Activated naive CD8-positive, alpha-beta T cell treated with anti-CD3 and anti-CD28 coated beads for 36 hours (primary cell): Measurements from ENCODE around the gene MYO1C. TPM values are rescaled to one million over a fixed set of nuclear protein-coding genes. Genes with fewer than 3 reads are reported as not detected.
"Not testable (repeated sequence)": the region's sequence is repeated elsewhere in the genome, so short reads cannot be mapped to it uniquely, and the experiment has no call there.

Experiments used
- DNase-seq: peaks from one replicate; pipeline ENCODE4 v3.0.0; 2021
- H3K27ac Mint-ChIP-seq: one replicate; pipeline ENCODE4 v1.8.0; 2022; ENCODE audit warnings: mild to moderate bottlenecking, moderate library complexity, mixed read lengths
- H3K27me3 Mint-ChIP-seq: one replicate; pipeline ENCODE4 v1.8.0; 2022; ENCODE audit warnings: mild to moderate bottlenecking, mixed read lengths
- H3K36me3 Mint-ChIP-seq: one replicate; pipeline ENCODE4 v1.8.0; 2021; ENCODE audit warnings: mild to moderate bottlenecking, mixed read lengths
- H3K4me1 Mint-ChIP-seq: one replicate; pipeline ENCODE4 v1.8.0; 2021; ENCODE audit warnings: mixed read lengths
- H3K4me3 Mint-ChIP-seq: one replicate; pipeline ENCODE4 v1.8.0; 2022; ENCODE audit warnings: mild to moderate bottlenecking, moderate library complexity, mixed read lengths
- H3K9me3 Mint-ChIP-seq: one replicate; pipeline ENCODE4 v1.8.0; 2022; ENCODE audit warnings: mixed read lengths
- total RNA-seq, 2 experiments: library from RNA; stranded (reverse); gene quantifications; one replicate each; pipeline ENCODE4 v1.2.3, GENCODE V29; 2021

MYO1C gene
- total RNA-seq, 2 experiments from 2014 or later, result 10.5 to 11.7 TPM

DNA sequence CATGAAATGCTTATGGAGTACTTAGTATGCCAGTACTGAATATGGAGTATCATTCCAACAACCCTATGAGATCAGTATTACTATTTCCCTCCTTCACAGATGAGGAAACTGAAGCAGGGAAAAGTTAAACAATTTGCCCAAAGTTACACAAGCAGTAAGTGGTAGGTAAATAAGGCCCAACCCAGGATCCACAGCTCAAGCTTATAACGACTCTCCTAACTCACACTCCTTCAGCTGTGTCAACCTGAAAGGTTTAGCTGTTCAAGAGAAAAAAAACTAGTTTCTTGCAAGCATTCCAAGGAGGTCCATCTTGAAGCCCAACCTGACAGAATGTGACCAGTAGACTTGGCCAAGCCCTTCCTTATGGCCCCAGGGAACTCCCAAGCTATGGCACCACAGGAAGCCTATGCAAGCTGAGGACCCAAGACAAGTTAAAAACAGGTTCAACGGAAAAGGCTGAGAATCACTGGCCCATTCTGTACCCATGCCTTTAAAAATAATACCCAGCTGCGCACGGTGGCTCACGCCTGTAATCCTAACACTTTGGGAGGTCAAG lies 43.0 kb downstream of the MYO1C start:
- DNase-seq, result no peak
- Mint-ChIP-seq H3K27ac (peak overlapping the region; percentile 1), H3K9me3 (no peaks in the 10 kb centered on the region), H3K4me1 (peaks cover 38% of the 10 kb centered on the region), H3K27me3 (no peaks in the 10 kb centered on the region), H3K36me3 (peaks cover 20% of the 10 kb centered on the region), H3K4me3 (no peak overlapping the region)

DNA sequence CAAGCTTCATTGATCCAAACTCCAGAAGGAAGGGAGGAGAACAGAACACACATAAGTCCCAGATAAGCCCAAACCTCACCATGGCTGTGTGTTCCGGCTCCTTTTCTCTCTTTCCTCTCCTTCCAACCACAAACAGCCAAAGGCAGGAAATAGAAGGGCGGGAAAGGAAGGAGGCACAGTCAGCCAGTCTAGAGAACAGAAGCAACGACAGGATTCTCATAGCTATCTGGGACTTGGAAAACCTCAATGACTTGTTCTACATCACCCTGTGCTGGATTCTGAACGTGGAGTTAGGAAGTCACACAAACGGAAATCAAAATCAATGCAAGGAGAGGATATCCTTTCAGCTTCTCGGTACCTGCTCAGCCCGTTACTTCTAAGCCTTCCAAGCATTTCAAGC lies 45.4 kb downstream of the MYO1C start:
- no peak for DNase-seq
- Mint-ChIP-seq H3K9me3 (no peaks in the 10 kb centered on the region), H3K36me3 (peaks cover 5% of the 10 kb centered on the region), H3K27me3 (no peaks in the 10 kb centered on the region), H3K4me1 (peaks cover 22% of the 10 kb centered on the region), H3K27ac (no peak overlapping the region), H3K4me3 (no peak overlapping the region)

DNA sequence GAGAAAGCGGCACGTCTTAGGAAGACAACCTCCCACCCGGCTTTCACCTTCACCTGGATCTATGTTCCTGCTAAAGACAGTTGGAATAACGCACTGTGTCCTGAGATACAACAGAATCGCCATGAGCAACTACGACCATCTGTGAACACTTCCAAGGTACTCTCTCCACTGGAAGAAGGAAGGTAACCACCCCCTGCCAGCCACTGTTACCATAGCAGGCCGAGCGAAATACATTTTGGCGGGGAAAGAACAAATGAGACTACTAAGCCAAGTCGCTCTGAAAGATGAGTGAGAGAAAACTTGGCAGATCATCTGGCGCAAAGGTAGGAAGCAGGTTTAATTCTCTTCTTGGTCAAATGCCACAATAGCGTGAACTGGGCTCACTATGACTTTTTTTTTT lies 46.3 kb downstream of the MYO1C start:
- DNase-seq, result no peak
- no peak overlapping the region for H3K27ac Mint-ChIP-seq
- H3K4me3 Mint-ChIP-seq, result no peak overlapping the region
- H3K9me3 Mint-ChIP-seq, result no peaks in the 10 kb centered on the region
- no peaks in the 10 kb centered on the region for H3K27me3 Mint-ChIP-seq
- H3K4me1 Mint-ChIP-seq, result peaks cover 18% of the 10 kb centered on the region
- peaks cover 5% of the 10 kb centered on the region for H3K36me3 Mint-ChIP-seq

DNA sequence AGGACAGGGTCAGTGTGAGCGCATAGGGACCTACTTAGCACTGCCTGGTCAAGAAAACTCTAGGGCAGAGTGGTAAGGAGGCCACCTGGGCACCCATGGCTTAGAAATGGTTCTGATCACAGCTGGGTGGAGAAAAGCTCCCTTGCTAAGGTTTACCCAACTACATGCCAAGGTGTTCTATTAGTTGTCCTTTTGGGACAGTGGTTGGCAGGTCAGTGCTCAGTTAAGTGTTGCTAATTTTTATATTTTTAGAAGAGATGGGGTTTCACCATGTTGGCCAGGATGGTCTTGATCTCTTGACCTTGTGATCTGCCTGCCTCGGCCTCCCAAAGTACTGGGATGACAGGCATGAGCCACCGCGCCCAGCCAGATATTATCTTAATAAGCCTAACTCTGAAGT lies 46.8 kb downstream of the MYO1C start:
- not testable (repeated sequence) for H3K36me3 Mint-ChIP-seq, H3K4me3 Mint-ChIP-seq, DNase-seq, H3K27me3 Mint-ChIP-seq, H3K27ac Mint-ChIP-seq, H3K9me3 Mint-ChIP-seq
- H3K4me1 Mint-ChIP-seq, result peaks cover 18% of the 10 kb centered on the region

DNA sequence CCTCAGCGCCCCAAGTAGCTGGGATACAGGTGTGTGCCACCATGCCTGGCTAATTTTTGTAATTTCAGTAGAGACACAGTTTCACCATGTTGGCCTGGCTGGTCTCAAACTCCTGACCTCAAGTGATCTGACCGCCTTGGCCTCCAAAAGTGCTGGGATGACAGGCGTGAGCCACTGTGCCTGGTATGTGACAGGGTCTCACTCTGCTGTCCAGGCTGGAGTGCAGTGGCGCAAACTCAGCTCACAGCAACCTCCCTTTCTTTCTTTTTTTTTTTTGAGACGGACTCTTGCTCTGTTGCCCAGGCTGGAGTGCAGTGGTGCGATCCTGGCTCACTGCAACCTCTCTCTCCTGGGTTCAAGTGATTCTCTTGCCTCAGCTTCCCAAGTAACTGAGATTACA lies 49.8 kb downstream of the MYO1C start:
- not testable (repeated sequence) for H3K4me3 Mint-ChIP-seq, DNase-seq, H3K9me3 Mint-ChIP-seq, H3K27ac Mint-ChIP-seq, H3K27me3 Mint-ChIP-seq, H3K36me3 Mint-ChIP-seq
- peaks cover 16% of the 10 kb centered on the region for H3K4me1 Mint-ChIP-seq

DNA sequence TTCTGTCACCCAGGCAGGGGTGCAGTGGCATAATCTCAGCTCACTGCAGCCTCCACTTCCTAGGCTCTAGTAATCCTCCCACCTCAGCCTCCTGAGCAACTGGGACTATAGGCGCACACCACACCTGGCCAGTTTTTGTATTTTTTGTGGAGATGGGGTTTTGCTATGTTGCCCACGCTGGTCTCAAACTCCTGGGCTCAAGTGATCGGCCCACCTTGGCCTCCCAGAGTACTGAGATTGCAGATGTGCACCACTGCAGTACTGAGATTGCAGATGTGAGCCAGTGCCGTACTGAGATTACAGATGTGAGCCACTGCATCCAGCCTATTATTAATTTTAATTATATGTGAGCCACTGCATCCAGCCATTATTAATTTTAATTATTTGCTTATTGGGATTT lies 50.3 kb downstream of the MYO1C start:
- no peak overlapping the region for H3K27ac Mint-ChIP-seq
- peaks cover 5% of the 10 kb centered on the region for H3K36me3 Mint-ChIP-seq
- no peaks in the 10 kb centered on the region for H3K9me3 Mint-ChIP-seq
- no peak for DNase-seq
- peaks cover 16% of the 10 kb centered on the region for H3K4me1 Mint-ChIP-seq
- no peak overlapping the region for H3K4me3 Mint-ChIP-seq
- no peaks in the 10 kb centered on the region for H3K27me3 Mint-ChIP-seq

DNA sequence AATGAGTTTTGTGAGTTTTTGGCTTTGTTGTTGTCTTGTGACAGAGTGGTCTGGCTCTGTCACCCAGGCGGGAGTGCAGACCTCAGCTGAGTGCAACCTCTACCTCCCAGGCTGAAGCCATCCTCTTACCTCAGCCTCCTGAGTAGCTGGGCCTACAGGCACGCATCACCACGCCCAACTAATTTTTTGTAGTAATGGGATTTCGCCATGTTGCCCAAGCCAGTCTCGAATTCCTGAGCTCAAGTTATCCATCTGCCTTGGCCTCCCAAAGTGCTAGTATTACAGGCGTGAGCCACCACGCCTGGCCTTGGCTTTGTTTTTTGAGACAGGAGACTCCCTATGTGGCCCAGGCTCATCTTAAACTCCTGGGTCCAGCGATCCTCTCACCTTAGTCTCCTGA lies 51.6 kb downstream of the MYO1C start:
- Mint-ChIP-seq H3K9me3 (no peaks in the 10 kb centered on the region), H3K36me3 (peaks cover 2% of the 10 kb centered on the region)

DNA sequence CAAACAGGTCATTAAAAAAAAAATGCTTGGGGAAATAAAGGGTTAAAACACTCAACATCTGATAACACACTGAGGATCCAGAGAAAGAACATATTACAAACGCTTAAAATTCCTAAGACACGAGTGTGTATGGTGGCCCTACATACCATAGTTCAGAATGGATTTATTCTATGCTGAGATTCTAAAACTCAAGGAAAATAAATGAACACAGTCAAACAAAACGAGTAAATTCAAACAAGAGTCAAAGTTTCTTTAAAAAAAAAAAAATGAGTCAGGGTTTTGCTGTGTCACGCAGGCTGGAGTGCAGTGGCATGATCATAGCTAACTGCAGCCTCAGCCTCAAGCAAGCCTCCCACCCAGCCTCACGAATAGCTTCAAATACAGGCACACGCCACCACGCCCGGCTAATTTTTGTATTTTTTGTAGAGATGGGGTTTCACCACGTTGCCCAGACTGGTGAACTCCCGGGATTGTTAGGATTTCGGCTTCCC lies 53.8 kb downstream of the MYO1C start:
- no peaks in the 10 kb centered on the region for H3K27me3 Mint-ChIP-seq
- no peak for DNase-seq
- no peaks in the 10 kb centered on the region for H3K9me3 Mint-ChIP-seq
- peaks cover 7% of the 10 kb centered on the region for H3K4me1 Mint-ChIP-seq
- H3K4me3 Mint-ChIP-seq, result no peak overlapping the region
- peaks cover 8% of the 10 kb centered on the region for H3K36me3 Mint-ChIP-seq
- no peak overlapping the region for H3K27ac Mint-ChIP-seq

More for the DNA sequence above, 51.6 kb downstream of the MYO1C start:
- DNase-seq, result no peak
- no peak overlapping the region for H3K27ac Mint-ChIP-seq
- no peak overlapping the region for H3K4me3 Mint-ChIP-seq
- no peaks in the 10 kb centered on the region for H3K27me3 Mint-ChIP-seq
- peaks cover 10% of the 10 kb centered on the region for H3K4me1 Mint-ChIP-seq

DNA sequence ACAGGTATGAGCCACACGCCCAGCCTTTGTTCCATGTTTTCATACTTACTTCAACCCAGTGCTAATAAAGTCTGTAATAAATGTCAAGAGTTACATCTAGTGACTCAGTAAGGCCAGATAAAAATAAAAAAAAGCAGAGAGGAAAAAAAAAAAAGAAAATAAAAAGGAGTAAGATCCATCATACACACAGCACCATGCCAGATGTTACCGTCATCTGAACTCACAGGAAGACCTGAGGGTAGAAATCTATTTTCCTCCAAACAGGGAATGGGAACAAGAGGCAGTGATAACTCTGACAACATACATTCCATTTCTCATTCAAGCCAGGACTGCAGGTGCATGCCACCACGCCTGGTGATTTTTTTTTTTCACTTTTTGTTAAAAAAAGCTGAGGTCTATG lies 57.2 kb downstream of the MYO1C start:
- Mint-ChIP-seq H3K4me3 (no peak overlapping the region), H3K27me3 (no peaks in the 10 kb centered on the region), H3K4me1 (peaks cover 16% of the 10 kb centered on the region), H3K9me3 (no peaks in the 10 kb centered on the region), H3K36me3 (peaks cover 16% of the 10 kb centered on the region), H3K27ac (no peak overlapping the region)
- DNase-seq, result no peak

DNA sequence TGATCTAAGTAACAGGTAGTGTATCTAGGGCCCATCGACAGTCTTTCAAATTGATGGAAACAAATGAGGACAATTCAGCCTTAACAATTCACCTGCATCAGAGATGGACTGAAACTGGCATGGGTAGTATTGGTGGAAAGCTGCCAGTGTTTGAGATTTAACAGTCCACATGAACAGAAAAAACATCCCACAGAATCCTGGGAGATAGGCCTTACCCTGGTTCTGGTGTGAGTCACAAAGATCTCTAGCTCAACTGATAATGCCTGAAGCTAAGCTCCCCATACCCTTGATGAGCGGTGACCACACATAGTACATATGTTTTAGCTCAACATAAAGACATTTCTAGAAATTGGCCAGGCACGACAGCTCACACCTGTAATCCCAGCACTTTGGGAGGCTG lies 58.3 kb downstream of the MYO1C start:
- no peaks in the 10 kb centered on the region for H3K27me3 Mint-ChIP-seq
- no peak for DNase-seq
- peaks cover 12% of the 10 kb centered on the region for H3K4me1 Mint-ChIP-seq
- no peaks in the 10 kb centered on the region for H3K9me3 Mint-ChIP-seq
- H3K4me3 Mint-ChIP-seq, result no peak overlapping the region
- no peak overlapping the region for H3K27ac Mint-ChIP-seq
- peaks cover 19% of the 10 kb centered on the region for H3K36me3 Mint-ChIP-seq

DNA sequence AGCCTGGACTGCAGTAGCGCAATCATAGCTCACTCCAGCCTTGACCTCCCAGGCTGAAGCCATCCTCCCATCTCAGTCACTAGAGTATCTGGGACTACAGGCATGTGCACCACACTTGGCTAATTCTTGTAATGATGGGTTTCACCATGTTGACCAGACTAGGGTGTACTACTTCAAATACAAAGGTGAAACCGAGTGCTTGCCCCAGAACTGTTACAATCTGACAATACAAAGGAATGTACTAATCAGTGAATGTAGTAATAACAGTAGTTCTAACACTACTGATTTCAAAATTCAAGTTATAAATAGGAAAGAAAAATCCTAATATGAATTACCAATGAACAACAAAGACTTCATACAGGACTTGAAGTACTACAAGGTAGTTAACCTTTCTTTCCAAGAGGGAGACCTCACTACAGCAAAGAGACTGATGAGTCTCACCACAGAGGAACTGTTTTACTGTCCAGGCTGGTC lies 60.8 kb downstream of the MYO1C start:
- no peak for DNase-seq
- no peaks in the 10 kb centered on the region for H3K9me3 Mint-ChIP-seq
- peaks cover 25% of the 10 kb centered on the region for H3K36me3 Mint-ChIP-seq
- H3K27ac Mint-ChIP-seq, result no peak overlapping the region
- H3K27me3 Mint-ChIP-seq, result no peaks in the 10 kb centered on the region
- no peak overlapping the region for H3K4me3 Mint-ChIP-seq
- peaks cover 9% of the 10 kb centered on the region for H3K4me1 Mint-ChIP-seq

DNA sequence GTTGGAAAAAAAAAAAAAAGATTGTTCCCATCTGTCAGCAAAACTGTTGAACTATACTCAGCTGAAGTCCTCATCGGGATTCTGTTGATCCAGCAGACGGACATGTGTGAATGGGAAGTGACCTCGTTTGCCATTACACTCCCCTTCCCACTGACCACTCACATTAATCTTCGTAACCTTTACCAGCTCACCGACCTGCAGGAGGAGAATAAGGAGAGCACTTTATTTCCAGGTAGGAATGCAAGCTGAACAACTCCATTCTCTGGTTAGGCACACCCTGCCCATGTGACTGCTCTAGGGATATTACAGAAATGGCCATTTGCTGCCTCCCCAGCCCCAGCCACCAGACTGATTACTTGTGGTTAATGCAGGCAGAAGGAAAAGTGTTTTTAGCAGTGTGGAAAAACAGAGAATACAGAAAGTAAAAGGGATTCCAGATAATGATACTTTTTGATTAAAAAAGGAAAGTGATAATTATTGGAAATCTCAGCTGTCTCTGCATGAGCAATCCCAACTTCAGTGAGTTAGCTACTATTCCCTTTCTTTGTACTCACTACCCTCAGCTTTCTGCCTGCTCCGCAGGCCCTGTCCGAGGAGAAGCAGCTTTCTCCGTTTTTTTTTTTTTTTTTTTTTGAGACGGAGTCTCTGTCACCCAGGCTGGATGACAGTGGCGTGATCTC lies 68.9 kb downstream of the MYO1C start:
- no peak overlapping the region for H3K4me3 Mint-ChIP-seq
- no peaks in the 10 kb centered on the region for H3K9me3 Mint-ChIP-seq
- no peaks in the 10 kb centered on the region for H3K27me3 Mint-ChIP-seq
- peak overlapping the region; percentile 59 for H3K27ac Mint-ChIP-seq
- no peak for DNase-seq
- H3K36me3 Mint-ChIP-seq, result peaks cover 22% of the 10 kb centered on the region
- H3K4me1 Mint-ChIP-seq, result peaks cover 15% of the 10 kb centered on the region

DNA sequence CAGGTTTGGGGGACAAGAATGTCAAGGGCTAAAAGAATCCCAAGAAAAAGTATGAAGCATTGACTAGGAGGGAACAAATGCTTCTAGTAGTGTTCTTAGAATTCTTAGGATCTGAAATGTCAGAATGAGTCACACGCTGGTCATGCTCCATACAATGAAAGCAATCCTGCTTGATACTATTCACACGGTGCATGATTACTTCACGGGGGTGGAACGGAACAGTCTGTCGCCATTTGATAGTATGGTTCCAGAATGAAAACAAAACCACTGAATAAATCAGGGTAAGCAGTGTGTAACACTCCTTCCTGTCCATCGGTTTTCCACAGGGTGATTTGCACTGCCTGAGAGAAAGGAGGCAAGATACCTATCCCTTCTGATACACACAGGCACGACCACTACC lies 69.6 kb downstream of the MYO1C start:
- peak; percentile 16 for DNase-seq
- Mint-ChIP-seq H3K4me3 (no peak overlapping the region), H3K27me3 (no peaks in the 10 kb centered on the region), H3K36me3 (peaks cover 20% of the 10 kb centered on the region), H3K27ac (peak overlapping the region; percentile 59), H3K4me1 (peaks cover 15% of the 10 kb centered on the region), H3K9me3 (no peaks in the 10 kb centered on the region)

DNA sequence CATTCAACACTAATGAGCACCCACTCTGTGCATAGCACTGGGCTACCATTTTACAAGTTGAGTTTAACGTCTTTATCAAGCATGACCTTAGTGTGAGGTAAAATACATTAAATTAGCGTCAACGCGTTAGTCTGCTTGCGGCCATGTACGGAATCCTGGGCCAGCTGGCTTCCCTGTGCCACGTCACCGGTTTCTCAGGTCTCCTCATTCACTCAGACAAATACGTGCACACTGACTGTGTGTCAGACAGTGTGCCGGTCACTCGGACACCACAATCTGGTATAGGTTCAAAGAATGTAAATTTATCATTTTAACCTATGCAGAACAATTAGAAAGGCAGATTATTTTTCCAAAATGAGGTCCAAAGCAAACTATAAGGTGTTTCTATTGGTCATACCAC lies 71.0 kb downstream of the MYO1C start:
- H3K27me3 Mint-ChIP-seq, result no peaks in the 10 kb centered on the region
- H3K4me1 Mint-ChIP-seq, result peaks cover 15% of the 10 kb centered on the region
- DNase-seq, result no peak
- peaks cover 20% of the 10 kb centered on the region for H3K36me3 Mint-ChIP-seq
- no peaks in the 10 kb centered on the region for H3K9me3 Mint-ChIP-seq
- no peak overlapping the region for H3K27ac Mint-ChIP-seq
- H3K4me3 Mint-ChIP-seq, result no peak overlapping the region

DNA sequence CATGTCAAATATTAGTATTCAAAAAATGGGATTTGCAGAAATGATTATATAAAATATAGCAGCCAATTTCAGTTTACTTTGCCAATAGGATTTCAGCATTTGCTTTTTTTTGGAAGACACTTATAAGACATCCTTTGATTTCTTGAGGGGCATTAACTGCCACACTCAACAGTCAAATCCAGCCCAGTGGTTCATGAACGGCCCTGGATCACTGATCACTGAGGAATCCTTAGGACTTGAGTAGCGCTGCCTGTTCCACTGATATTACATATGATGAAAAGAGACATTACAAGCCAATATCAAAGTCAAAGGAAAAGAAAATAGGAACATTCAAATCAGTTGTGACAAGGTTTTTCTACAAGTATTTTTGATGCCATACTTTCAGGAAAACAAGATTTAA lies 71.5 kb downstream of the MYO1C start:
- no peak overlapping the region for H3K27ac Mint-ChIP-seq

DNA sequence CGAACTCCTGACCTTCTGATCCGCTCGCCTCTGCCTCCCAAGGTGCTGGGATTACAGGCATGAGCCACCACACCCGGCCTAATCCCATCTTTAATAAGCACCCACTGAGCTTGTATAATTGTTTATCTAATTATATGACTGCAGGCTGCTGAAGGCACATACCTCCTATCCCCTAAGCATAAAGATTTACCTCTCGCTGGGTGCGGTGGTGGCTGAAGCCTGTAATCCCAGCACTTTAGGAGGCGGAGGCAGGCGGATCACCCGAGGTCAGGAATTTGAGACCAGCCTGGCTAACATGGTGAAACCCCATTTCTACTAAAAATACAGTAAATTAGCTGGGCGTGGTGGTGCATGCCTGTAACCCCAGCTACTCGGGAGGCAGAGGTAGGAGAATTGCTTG lies 72.3 kb downstream of the MYO1C start:
- H3K9me3 Mint-ChIP-seq, result no peaks in the 10 kb centered on the region
- no peak overlapping the region for H3K4me3 Mint-ChIP-seq
- no peaks in the 10 kb centered on the region for H3K27me3 Mint-ChIP-seq
- DNase-seq, result no peak
- H3K36me3 Mint-ChIP-seq, result peaks cover 14% of the 10 kb centered on the region
- H3K27ac Mint-ChIP-seq, result no peak overlapping the region
- H3K4me1 Mint-ChIP-seq, result peaks cover 15% of the 10 kb centered on the region

More for the DNA sequence above, 71.5 kb downstream of the MYO1C start:
- DNase-seq, result no peak
- no peaks in the 10 kb centered on the region for H3K9me3 Mint-ChIP-seq
- peaks cover 19% of the 10 kb centered on the region for H3K36me3 Mint-ChIP-seq
- H3K4me3 Mint-ChIP-seq, result no peak overlapping the region
- no peaks in the 10 kb centered on the region for H3K27me3 Mint-ChIP-seq
- H3K4me1 Mint-ChIP-seq, result peaks cover 15% of the 10 kb centered on the region
